NCI-H460 (cell line): ENCODE results near the gene DISP2. TPM values are rescaled to one million over a fixed set of nuclear protein-coding genes. Genes with fewer than 3 reads are reported as not detected.
A peak's percentile ranks its signal among the peaks of the same experiment; 100 is the strongest.

ENCODE experiments used
- DNase-seq: peaks from one replicate; pipeline ENCODE4 v3.0.0-alpha.2; 2016; ENCODE audit warnings: low read depth; ENCODE audit errors: extremely low read depth
- total RNA-seq: library from RNA; depleted of rRNA; stranded (reverse); fragments of >200 nt; shearing (Covaris generic); gene quantifications from 2 replicates; pipeline ENCODE4 v1.2.3, GENCODE V29; 2014; rRNA removed

DISP2 gene
- total RNA-seq, 1 experiment from 2014 or later, result 1.0 TPM

DNA sequence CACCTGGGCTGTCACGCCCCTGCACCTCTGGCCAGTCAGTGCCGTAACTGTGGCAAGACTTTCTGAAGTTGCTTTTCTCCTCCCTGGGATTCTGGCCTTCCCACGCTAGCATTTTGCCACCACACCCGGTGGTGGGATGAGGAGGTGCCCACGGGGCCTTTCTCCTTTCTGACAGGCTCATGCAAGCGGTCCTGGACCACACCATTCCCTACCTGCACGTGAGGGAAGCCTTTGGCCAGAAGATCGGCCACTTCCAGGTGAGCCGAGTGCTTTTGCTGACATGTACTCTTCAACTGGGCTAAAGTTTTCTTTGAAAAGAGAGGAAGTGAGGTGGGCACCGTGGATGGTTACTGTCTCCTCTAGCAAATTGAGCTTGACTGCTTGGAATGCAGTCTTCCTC is 57.2 kb downstream of the DISP2 start:
- DNase-seq, result no peak

DNA sequence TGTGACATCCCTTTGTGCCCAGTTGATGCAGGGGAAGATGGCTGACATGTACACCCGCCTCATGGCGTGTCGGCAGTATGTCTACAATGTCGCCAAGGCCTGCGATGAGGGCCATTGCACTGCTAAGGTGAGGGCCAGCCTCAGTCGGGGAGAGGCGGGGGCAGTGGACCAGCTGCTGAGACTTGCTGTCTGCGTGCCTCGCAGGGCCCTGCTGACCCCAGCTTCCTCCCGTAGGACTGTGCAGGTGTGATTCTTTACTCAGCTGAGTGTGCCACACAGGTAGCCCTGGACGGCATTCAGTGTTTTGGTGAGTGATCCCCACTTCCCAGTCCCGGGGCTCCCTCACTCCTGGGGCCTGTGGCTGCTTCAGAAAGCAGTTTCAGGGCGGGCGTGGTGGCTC is 58.0 kb downstream of the DISP2 start:
- no peak for DNase-seq

DNA sequence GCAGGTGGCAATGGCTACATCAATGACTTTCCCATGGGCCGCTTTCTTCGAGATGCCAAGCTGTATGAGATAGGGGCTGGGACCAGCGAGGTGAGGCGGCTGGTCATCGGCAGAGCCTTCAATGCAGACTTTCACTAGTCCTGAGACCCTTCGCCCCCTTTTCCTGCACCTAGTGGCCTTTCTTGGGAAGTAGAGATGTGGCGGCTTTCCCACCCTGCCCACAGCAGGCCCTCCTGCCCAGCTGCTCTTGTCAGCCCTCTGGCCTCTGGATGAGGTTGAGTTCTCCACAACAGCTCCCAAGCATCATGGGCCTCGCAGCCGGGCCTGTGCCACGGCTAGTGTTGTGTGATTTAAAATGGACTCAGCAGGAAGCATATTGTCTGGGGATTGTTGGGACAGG is 60.1 kb downstream of the DISP2 start:
- DNase-seq, result no peak

DNA sequence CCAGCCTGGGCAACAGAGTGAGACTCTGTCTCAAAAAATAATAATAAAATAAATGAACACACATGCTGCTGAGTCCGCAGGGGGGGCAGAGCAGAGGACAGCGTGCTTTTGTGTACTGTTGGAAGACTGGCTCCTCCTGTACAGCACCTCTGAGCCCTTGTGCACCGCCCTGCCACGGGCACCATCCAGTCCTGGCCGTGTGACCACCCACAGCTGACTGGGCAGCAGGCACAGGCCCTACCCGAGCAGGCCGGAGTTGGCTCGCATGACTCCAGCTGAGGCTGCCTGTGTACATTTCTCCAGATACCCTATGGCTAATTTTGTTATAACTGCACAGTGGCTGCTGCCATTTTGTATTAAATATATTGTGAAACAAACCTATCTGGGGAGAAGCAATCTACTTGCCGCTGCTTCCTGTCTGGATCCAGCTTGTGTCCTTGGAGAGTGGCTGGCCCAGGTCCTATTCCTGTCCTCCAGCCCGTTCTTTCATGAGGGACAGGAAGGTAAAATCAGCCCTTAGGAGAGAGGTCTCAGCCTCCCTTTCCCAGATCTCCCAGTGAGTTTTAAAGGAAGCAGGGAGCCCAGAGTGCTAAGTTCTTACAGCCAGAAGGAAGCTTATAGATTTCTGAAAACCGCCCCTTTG is 62.2 kb downstream of the DISP2 start:
- DNase-seq, result no peak

- no peak for DNase-seq
Observed at GRCh38 chr15:40420793-40421192, 62.8 kb downstream of the DISP2 start.

- peak; percentile 62 for DNase-seq
Observed at GRCh38 chr15:40421246-40422157, 63.5 kb downstream of the DISP2 start.

GRCh38 chr15:40424483-40425115 is 66.6 kb downstream of the DISP2 start:
- DNase-seq, result no peak

DNA sequence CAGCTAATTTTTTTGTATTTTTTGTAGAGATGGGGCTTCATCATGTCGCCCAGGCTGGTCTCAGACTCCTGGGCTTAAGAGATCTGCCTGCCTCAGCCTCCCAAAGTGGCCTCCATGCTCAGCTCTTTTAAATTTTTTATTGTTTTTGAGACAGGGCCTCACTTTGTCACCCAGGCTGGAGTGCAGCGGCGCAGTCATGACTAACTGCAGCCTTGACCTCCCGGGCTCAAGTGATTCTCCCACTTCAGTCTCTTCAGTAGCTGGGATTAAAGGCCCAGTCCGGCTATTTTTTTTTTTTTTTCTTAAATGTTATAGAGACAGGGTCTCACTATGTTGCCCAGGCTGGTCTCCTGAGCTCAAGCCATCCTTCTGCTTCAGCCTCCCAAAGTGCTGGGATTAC is 67.7 kb downstream of the DISP2 start:
- no peak for DNase-seq

DNA sequence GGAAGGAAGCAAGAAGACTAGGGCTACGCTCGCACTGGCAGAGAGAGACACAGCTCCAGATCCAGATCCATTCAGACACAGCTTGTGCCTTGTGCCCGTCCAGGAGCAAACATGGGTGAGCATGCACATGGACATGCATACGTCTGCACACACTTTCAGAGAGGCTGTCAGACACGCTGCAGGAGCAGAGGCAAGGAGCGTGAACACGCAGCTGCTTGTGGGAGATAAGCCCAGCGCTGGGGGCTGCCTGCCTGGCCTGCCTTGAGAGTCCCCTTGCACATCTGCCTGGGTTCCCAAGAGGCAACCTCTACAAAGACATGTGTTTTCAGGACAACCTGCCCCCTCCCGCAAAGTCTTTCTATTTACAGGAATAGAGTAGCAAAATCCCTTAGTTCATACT is 69.2 kb downstream of the DISP2 start:
- DNase-seq, result no peak

DNA sequence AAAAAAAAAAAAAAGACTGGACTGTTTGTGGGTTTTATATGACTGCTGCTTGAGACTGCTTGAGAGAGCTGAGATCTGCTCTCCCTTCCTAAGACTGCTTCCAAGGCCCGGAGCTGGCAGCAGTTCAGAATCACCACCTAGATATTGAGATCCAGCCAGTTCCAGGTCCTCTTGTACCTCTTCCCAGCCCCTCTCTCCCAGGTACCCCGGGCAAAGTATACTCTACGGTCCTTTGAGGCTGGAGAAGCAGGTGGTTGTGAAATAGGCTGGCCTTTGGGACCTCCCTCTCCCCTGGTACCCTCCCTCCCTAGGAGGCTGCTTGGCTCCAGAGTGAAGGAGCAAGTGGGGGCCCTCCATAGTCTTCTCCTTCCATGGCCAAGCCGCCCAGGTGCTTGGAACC is 70.2 kb downstream of the DISP2 start:
- no peak for DNase-seq

Other genes with a start within 250 kb of the DISP2 start
- 0.32 TPM in 1 of 2 replicates, not detected in the other for gene BMF, start 249.3 kb upstream of the DISP2 start, total RNA-seq
- 42.8 and 45.7 TPM in 2 replicates for gene BUB1B, start 197.2 kb upstream of the DISP2 start, total RNA-seq
- gene PAK6, start 119.2 kb upstream of the DISP2 start, total RNA-seq, result 1.6 TPM in 1 of 2 replicates, not detected in the other
- not detected in 2 replicates for gene ANKRD63, start 75.2 kb upstream of the DISP2 start, total RNA-seq
- gene PLCB2, start 50.3 kb upstream of the DISP2 start, total RNA-seq, result 0.74 and 0.75 TPM in 2 replicates
- gene INAFM2, start 34.5 kb upstream of the DISP2 start, total RNA-seq, result 15.9 and 16.6 TPM in 2 replicates
- 8.9 and 9.4 TPM in 2 replicates for gene CCDC9B, start 17.3 kb upstream of the DISP2 start, total RNA-seq
- not detected in 2 replicates for gene PHGR1, start 7.2 kb upstream of the DISP2 start, total RNA-seq
- gene KNSTRN, start 24.5 kb downstream of the DISP2 start, total RNA-seq, result 66.8 and 80.4 TPM in 2 replicates
- gene IVD, start 47.6 kb downstream of the DISP2 start, total RNA-seq, result 19.0 and 27.2 TPM in 2 replicates
- gene BAHD1, start 82.7 kb downstream of the DISP2 start, total RNA-seq, result 6.2 and 7.2 TPM in 2 replicates
- gene CHST14, start 112.8 kb downstream of the DISP2 start, total RNA-seq, result 9.3 and 12.4 TPM in 2 replicates
- gene CCDC32, start 206.8 kb downstream of the DISP2 start, total RNA-seq, result 17.0 and 17.8 TPM in 2 replicates
- gene RPUSD2, start 211.1 kb downstream of the DISP2 start, total RNA-seq, result 13.3 and 13.5 TPM in 2 replicates
- 24.8 and 25.2 TPM in 2 replicates for gene KNL1, start 236.0 kb downstream of the DISP2 start, total RNA-seq